IPS-NIHi11 (cell line): ENCODE measurements around the gene ANXA6.

ENCODE experiments used
- DNase-seq: peaks from one replicate; pipeline ENCODE4 v3.0.0; 2012; ENCODE audit warnings: mixed read lengths, low spot score

ANXA6 gene

GRCh38 chr5:151063142-151063989, 94.2 kb downstream of the ANXA6 start:
- DNase-seq, result no peak

- no peak for DNase-seq
These were observed 95.0 kb downstream of the ANXA6 start for GRCh38 chr5:151062405-151063141.

- DNase-seq, result no peak
These were observed 96.8 kb downstream of the ANXA6 start for GRCh38 chr5:151060742-151061141.

GRCh38 chr5:151058891-151059489, 98.6 kb downstream of the ANXA6 start:
- no peak for DNase-seq

- DNase-seq, result no peak
These were observed 99.3 kb downstream of the ANXA6 start for GRCh38 chr5:151058301-151058700.

- no peak for DNase-seq
These were observed 100.9 kb downstream of the ANXA6 start for GRCh38 chr5:151056379-151057325.

- DNase-seq, result no peak
These were observed 102.2 kb downstream of the ANXA6 start for GRCh38 chr5:151055336-151055735.

GRCh38 chr5:151054709-151055108, 102.9 kb downstream of the ANXA6 start:
- no peak for DNase-seq

GRCh38 chr5:151053796-151054462, 103.7 kb downstream of the ANXA6 start:
- no peak for DNase-seq

- no peak for DNase-seq
These were observed 104.7 kb downstream of the ANXA6 start for GRCh38 chr5:151052836-151053235.

- no peak for DNase-seq
These were observed 105.5 kb downstream of the ANXA6 start for GRCh38 chr5:151051931-151052608.

GRCh38 chr5:151051066-151051930, 106.3 kb downstream of the ANXA6 start:
- DNase-seq, result peak; percentile 89
